Lung (tissue), 12 donors: ENCODE results near the gene RNU6-9. TPM values are rescaled to one million over a fixed set of nuclear protein-coding genes. Genes with fewer than 3 reads are reported as not detected.

Experiments used
- ATAC-seq: fragments of 200-7000 bp; cut with Tn5 transposase; one replicate; pipeline ENCODE4 v1.9.1; 2020; ENCODE audit warnings: moderate number of reproducible peaks; ENCODE audit not compliant: insufficient read depth, low FRiP score
- DNase-seq, 3 donors: peaks; one replicate each; pipeline ENCODE4 v3.0.0-alpha.2; 2013 to 2017
- H3K27ac ChIP-seq, 2 donors: one replicate each; pipeline ENCODE4 v1.5.1; 2013; ENCODE audit warnings: mild to moderate bottlenecking in 2 of 2, moderate library complexity in 2 of 2, control low read depth in 1 of 2, inconsistent platforms in 1 of 2, low read depth in 1 of 2, low read length in 1 of 2
- H3K27me3 ChIP-seq, 3 donors: one replicate each; pipeline ENCODE4 v1.5.1; 2013; ENCODE audit warnings: low read length in 2 of 3; ENCODE audit not compliant: control insufficient read depth in 3 of 3, insufficient read depth in 3 of 3
- H3K36me3 ChIP-seq, 4 donors: one replicate each; pipeline ENCODE4 v1.5.1; 2013; ENCODE audit warnings: low read length in 4 of 4, mild to moderate bottlenecking in 1 of 4, moderate library complexity in 1 of 4; ENCODE audit not compliant: control insufficient read depth in 4 of 4, insufficient read depth in 4 of 4
- H3K4me1 ChIP-seq, 5 donors: one replicate each; pipeline ENCODE4 v1.5.1; 2013; ENCODE audit warnings: low read length in 5 of 5, mild to moderate bottlenecking in 2 of 5, moderate library complexity in 1 of 5; ENCODE audit not compliant: control insufficient read depth in 5 of 5, insufficient read depth in 5 of 5
- H3K4me3 ChIP-seq: one replicate; pipeline ENCODE4 v1.5.1; 2013; ENCODE audit warnings: mild to moderate bottlenecking, control low read depth, moderate library complexity
- H3K9ac ChIP-seq, 2 donors: one replicate each; pipeline ENCODE4 v1.5.1; 2013; ENCODE audit warnings: low read length in 2 of 2, control low read depth in 1 of 2; ENCODE audit not compliant: insufficient read depth in 1 of 2
- H3K9me3 ChIP-seq, 4 donors: one replicate each; pipeline ENCODE4 v1.5.1; 2013; ENCODE audit warnings: low read length in 3 of 4, mild to moderate bottlenecking in 1 of 4, moderate library complexity in 1 of 4; ENCODE audit not compliant: control insufficient read depth in 4 of 4, insufficient read depth in 3 of 4
- WGBS, 2 donors: extraction: QIAGEN DNeasy Blood & Tissue Kit; methylation state at CpG; one replicate each; pipeline ENCODE4 v1.1.7; 2013; 5-methylcytosine and 5-hydroxymethylcytosine counted together
- polyA plus RNA-seq, 2 donors: library from polyadenylated mRNA; stranded (reverse); fragments of 200-250 nt; gene quantifications; one replicate each; pipeline ENCODE4 v1.2.1, GENCODE V29; 2013
- total RNA-seq, 2 donors: library from RNA; depleted of rRNA in 1 of 2; stranded (reverse); fragments of >200 nt in 1 of 2; gene quantifications; one replicate each; pipeline ENCODE4 v1.2.1, GENCODE V29; 2014 to 2021
- TF ChIP-seq, protein P1 (sequence below): IDR thresholded peaks from 2 replicates; pipeline ENCODE4 v1.5.1; 2012; ENCODE audit warnings: mild to moderate bottlenecking; ENCODE audit errors: control extremely low read depth, extremely low read depth
- donor health status: control.
- donor health status: control.
- donor health status: Bipolar disorder and iron deficiency.
- donor health status: healthy.
- donor health status: DM: yes; HTN: yes; CAD: no.

Gene RNU6-9
- total and polyA plus RNA-seq, 4 donors = not detected

DNA sequence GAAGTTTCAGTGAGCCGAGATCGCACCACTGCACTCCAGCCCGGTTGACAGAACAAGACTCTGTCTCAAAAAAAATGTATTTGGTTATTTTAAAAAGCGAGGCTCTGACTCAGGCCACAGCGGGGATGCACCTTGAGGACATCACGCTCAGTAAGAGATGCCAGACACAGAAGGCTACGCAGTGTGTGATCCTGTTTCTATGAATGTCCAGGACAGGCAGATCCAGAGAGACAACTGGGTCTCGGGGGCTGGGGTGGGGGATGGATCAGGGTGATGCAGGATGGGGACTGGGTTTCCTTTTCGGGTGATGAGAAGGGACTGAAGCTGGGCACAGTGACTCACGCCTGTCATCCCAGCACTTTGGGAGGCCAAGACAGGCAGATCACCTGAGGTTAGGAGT is 5.7 kb upstream of the RNU6-9 start:
- ATAC-seq (no peak), DNase-seq (no peak)
- TF ChIP-seq, protein P1, sequence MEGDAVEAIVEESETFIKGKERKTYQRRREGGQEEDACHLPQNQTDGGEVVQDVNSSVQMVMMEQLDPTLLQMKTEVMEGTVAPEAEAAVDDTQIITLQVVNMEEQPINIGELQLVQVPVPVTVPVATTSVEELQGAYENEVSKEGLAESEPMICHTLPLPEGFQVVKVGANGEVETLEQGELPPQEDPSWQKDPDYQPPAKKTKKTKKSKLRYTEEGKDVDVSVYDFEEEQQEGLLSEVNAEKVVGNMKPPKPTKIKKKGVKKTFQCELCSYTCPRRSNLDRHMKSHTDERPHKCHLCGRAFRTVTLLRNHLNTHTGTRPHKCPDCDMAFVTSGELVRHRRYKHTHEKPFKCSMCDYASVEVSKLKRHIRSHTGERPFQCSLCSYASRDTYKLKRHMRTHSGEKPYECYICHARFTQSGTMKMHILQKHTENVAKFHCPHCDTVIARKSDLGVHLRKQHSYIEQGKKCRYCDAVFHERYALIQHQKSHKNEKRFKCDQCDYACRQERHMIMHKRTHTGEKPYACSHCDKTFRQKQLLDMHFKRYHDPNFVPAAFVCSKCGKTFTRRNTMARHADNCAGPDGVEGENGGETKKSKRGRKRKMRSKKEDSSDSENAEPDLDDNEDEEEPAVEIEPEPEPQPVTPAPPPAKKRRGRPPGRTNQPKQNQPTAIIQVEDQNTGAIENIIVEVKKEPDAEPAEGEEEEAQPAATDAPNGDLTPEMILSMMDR = no peak
- H3K9me3 ChIP-seq = no peaks in the 10 kb centered on the region
- H3K4me3 ChIP-seq = no peak overlapping the region
- peaks cover 0 to 63% (median 29%) of the 10 kb centered on the region in 4 donors for H3K36me3 ChIP-seq
- H3K4me1 ChIP-seq = peaks cover 0 to 6% (median 0%) of the 10 kb centered on the region in 5 donors
- H3K27ac ChIP-seq = no peak overlapping the region
- 96 to 97% methylated on average over 10 of the region's 10 CpGs for WGBS, 2 donors
- H3K27me3 ChIP-seq = no peaks in the 10 kb centered on the region
- H3K9ac ChIP-seq = no peak overlapping the region

GRCh38 chr19:888581-889385 is 4.5 kb upstream of the RNU6-9 start:
- H3K9ac ChIP-seq = no peak overlapping the region
- H3K27ac ChIP-seq = no peak overlapping the region
- DNase-seq (no peak), ATAC-seq (no peak)
- peaks cover 0 to 51% (median 23%) of the 10 kb centered on the region in 4 donors for H3K36me3 ChIP-seq
- no peaks in the 10 kb centered on the region for H3K9me3 ChIP-seq
- 89% methylated on average over 30 of the region's 30 CpGs for WGBS, 2 donors
- H3K4me1 ChIP-seq = peaks cover 0 to 6% (median 0%) of the 10 kb centered on the region in 5 donors
- TF ChIP-seq, protein P1 = no peak
- H3K4me3 ChIP-seq = no peak overlapping the region
- no peaks in the 10 kb centered on the region for H3K27me3 ChIP-seq

DNA sequence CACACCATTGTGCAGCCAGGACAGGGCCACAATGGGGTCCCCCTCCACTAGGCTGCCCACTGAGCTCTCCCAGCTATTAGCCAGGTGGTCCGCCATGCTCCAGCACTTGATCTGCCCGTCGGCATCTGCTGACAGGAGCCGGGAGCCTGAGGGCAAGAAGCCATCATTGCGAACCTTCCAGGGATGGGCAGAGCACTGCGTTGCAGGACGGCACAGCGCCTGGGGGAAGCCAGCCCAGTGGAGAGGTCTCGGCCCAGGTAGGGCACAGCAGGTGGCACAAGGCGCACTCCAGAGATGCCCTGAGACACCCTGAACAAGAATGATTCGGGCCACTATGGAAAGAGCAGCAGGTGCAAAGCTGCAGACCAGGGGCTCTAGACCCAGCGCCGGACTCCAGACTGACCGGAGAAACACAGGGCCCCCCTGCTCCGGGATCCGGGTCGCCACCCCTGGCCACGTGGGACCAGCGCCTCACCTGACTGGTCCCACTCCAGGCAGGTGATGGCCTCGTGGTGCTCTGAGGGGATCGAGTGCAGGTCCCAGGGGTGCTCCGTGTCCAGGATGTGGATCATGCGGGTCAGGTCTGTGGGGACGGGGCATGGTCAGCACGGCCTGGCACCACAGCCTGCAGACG is 3.5 kb upstream of the RNU6-9 start:
- Histone ChIP-seq H3K27me3 (no peaks in the 10 kb centered on the region), H3K9ac (no peak overlapping the region), H3K27ac (no peak overlapping the region), H3K4me1 (peaks cover 0 to 6% (median 0%) of the 10 kb centered on the region in 5 donors), H3K36me3 (peaks cover 0 to 41% (median 19%) of the 10 kb centered on the region in 4 donors), H3K9me3 (no peaks in the 10 kb centered on the region), H3K4me3 (no peak overlapping the region)
- no peak for ATAC-seq
- TF ChIP-seq, protein P1 = no peak
- WGBS, 2 donors = 95 to 96% methylated on average over 26 of the region's 26 CpGs
- no peak for DNase-seq
